Liver (tissue), 9 donors: Measurements from ENCODE around the gene FBXO38. TPM values are rescaled to one million over a fixed set of nuclear protein-coding genes. Genes with fewer than 3 reads are reported as not detected.

ENCODE experiments used
- DNase-seq: peaks from one replicate; pipeline ENCODE4 v3.0.0-alpha.2; 2017; ENCODE audit warnings: low spot score
- H3K27ac ChIP-seq, 2 donors: one replicate each; pipeline ENCODE4 v1.7.0; 2013; ENCODE audit warnings: inconsistent platforms in 2 of 2, low read length in 2 of 2, control low read depth in 1 of 2, low read depth in 1 of 2, mild to moderate bottlenecking in 1 of 2
- H3K27me3 ChIP-seq, 4 donors: one replicate each; pipeline versions ENCODE4 v1.6.1 to v1.7.0; 2013; ENCODE audit warnings: low read length in 3 of 4, inconsistent platforms in 1 of 4, mild to moderate bottlenecking in 1 of 4, moderate library complexity in 1 of 4; ENCODE audit not compliant: control insufficient read depth in 4 of 4, insufficient read depth in 4 of 4
- H3K36me3 ChIP-seq, 4 donors: one replicate each; pipeline versions ENCODE4 v1.6.1 to v1.7.0; 2013; ENCODE audit warnings: low read length in 3 of 4, mild to moderate bottlenecking in 3 of 4, low read depth in 1 of 4, moderate library complexity in 1 of 4; ENCODE audit not compliant: control insufficient read depth in 4 of 4, insufficient read depth in 3 of 4
- H3K4me1 ChIP-seq, 4 donors: one replicate each; pipeline versions ENCODE4 v1.6.1 to v1.7.0; 2013; ENCODE audit warnings: low read length in 3 of 4, mild to moderate bottlenecking in 3 of 4, moderate library complexity in 1 of 4; ENCODE audit not compliant: control insufficient read depth in 4 of 4, insufficient read depth in 4 of 4
- H3K4me3 ChIP-seq, 3 donors: one replicate each; pipeline versions ENCODE4 v1.6.1 to v1.7.0; 2013; ENCODE audit warnings: low read length in 3 of 3, control low read depth in 1 of 3, low read depth in 1 of 3, mild to moderate bottlenecking in 1 of 3
- H3K9ac ChIP-seq, 2 donors: one replicate each; pipeline ENCODE4 v1.7.0; 2013; ENCODE audit warnings: low read length in 2 of 2, mild to moderate bottlenecking in 2 of 2, moderate library complexity in 2 of 2, control low read depth in 1 of 2, low read depth in 1 of 2
- H3K9me3 ChIP-seq, 4 donors: one replicate each; pipeline versions ENCODE4 v1.6.1 to v1.7.0; 2013; ENCODE audit warnings: low read length in 3 of 4; ENCODE audit not compliant: control insufficient read depth in 4 of 4
- FOXA1 ChIP-seq: IDR thresholded peaks from 2 replicates; pipeline ENCODE4 v1.6.1; 2016; ENCODE audit warnings: antibody characterized with exemption
- FOXA2 ChIP-seq: IDR thresholded peaks from 2 replicates; pipeline ENCODE4 v1.6.1; 2016; ENCODE audit warnings: antibody characterized with exemption
- GABPA ChIP-seq, 2 donors: IDR thresholded peaks in 1 of 2; conservative IDR thresholded peaks in 1 of 2; 2 replicates each; pipeline ENCODE4 v1.6.1; 2016; ENCODE audit warnings: antibody characterized with exemption in 2 of 2, mild to moderate bottlenecking in 1 of 2, moderate library complexity in 1 of 2
- HNF4A ChIP-seq, 2 donors: conservative IDR thresholded peaks; 2 replicates each; pipeline ENCODE4 v1.6.1; 2016; ENCODE audit warnings: antibody characterized with exemption in 2 of 2, mild to moderate bottlenecking in 2 of 2
- HNF4G ChIP-seq: IDR thresholded peaks from 2 replicates; pipeline ENCODE4 v1.6.1; 2016; ENCODE audit warnings: antibody characterized with exemption
- JUND ChIP-seq, 2 donors: IDR thresholded peaks; 2 replicates each; pipeline ENCODE4 v1.6.1; 2016; ENCODE audit warnings: antibody characterized with exemption in 2 of 2
- RAD21 ChIP-seq, 2 donors: IDR thresholded peaks; 2 replicates each; pipeline ENCODE4 v1.6.1; 2016; ENCODE audit warnings: antibody characterized with exemption in 2 of 2, mild to moderate bottlenecking in 2 of 2
- RXRA ChIP-seq, 2 donors: IDR thresholded peaks; 2 replicates each; pipeline ENCODE4 v1.6.1; 2017 to 2018; ENCODE audit warnings: antibody characterized with exemption in 2 of 2, mild to moderate bottlenecking in 1 of 2
- SP1 ChIP-seq: IDR thresholded peaks from 2 replicates; pipeline ENCODE4 v1.6.1; 2018; ENCODE audit warnings: antibody characterized with exemption, mild to moderate bottlenecking
- TAF1 ChIP-seq: conservative IDR thresholded peaks from 2 replicates; pipeline ENCODE4 v1.6.1; 2016; ENCODE audit warnings: antibody characterized with exemption, mild to moderate bottlenecking
- YY1 ChIP-seq: IDR thresholded peaks from 2 replicates; pipeline ENCODE4 v1.6.1; 2016; ENCODE audit warnings: antibody characterized with exemption, mild to moderate bottlenecking
- WGBS: extraction: QIAGEN DNeasy Blood & Tissue Kit; methylation state at CpG from one replicate; pipeline ENCODE4 v1.1.7; 2013; 5-methylcytosine and 5-hydroxymethylcytosine counted together
- polyA plus RNA-seq, 2 donors: library from polyadenylated mRNA; stranded (reverse) in 1 of 2; unstranded in 1 of 2; fragments of 200-250 nt in 1 of 2; fragments of >200 nt in 1 of 2; fragmentation: Nextera tagmentation in 1 of 2; extraction: Ambion mirVana in 1 of 2; gene quantifications; one replicate each; pipeline versions ENCODE4 v1.2.1 to v1.2.3, GENCODE V29; 2013 to 2015
- total RNA-seq, 2 donors: library from RNA; depleted of rRNA; stranded (reverse); fragments of >200 nt; gene quantifications; one replicate each; pipeline ENCODE4 v1.2.3, GENCODE V29; 2014
- TF ChIP-seq, protein P1 (sequence below): fragments of 150-350 bp; IDR thresholded peaks from 2 replicates; pipeline ENCODE4 v1.5.1; 2017; ENCODE audit warnings: improper control_type of control experiment, low read depth, low read length; ENCODE audit not compliant: missing input control
- TF ChIP-seq, protein P2 (sequence below): IDR thresholded peaks from 2 replicates; pipeline ENCODE4 v1.6.1; 2016; ENCODE audit warnings: antibody characterized with exemption
- TF ChIP-seq, protein P3 (sequence below): IDR thresholded peaks from 2 replicates; pipeline ENCODE4 v1.6.1; 2016; ENCODE audit warnings: antibody characterized with exemption, mild to moderate bottlenecking
- TF ChIP-seq, protein P4 (sequence below): IDR thresholded peaks from 2 replicates; pipeline ENCODE4 v1.6.1; 2016; ENCODE audit warnings: antibody characterized with exemption
- TF ChIP-seq, protein P5 (sequence below): IDR thresholded peaks from 2 replicates; pipeline ENCODE4 v1.6.1; 2016; ENCODE audit warnings: antibody characterized with exemption
- donor health status: healthy.
- donor health status: healthy.
- donor health status: healthy.
- donor health status: healthy.
- donor health status: healthy.

FBXO38 gene
- total and polyA plus RNA-seq, 4 donors, result 8.2 to 40.9 (median 25.3) TPM

DNA sequence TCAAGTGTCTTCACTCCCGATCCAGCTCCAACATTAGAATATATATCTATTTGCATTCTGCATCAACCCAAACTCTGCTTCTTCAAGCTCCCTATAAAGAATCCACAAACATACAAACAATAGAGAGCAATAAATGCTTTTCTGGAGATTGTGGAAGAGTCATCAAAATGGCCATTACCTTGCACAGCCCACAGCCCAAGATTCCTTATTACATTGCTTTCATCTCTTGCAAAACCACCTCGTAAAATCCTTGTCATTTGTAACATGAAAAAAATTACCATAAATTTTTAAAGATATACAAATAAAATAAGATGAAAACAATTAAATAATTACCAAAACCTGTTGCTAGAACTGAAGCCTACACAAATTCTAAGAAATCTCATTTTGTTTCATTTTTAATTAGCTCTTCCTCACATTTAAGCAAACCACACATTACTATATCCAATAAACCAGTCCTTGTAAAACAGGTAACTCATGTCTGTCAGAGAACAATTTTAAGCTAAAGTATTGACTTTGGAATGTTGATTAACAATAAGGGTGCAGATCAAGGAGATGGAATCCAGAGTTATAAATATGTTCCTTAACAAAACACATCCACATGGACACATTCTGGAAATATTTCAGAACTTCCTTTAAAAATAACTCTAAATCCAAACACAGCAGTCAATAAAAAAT lies 41.2 kb upstream of the FBXO38 start:
- no peak overlapping the region for H3K27ac ChIP-seq
- no peak overlapping the region for H3K9ac ChIP-seq
- WGBS, result 95% methylated on average over 2 of the region's 2 CpGs
- H3K27me3 ChIP-seq, result no peaks in the 10 kb centered on the region
- TF ChIP-seq RXRA (IDR thresholded peaks at IDR 0.05), result no peak
- TF ChIP-seq, protein P1, sequence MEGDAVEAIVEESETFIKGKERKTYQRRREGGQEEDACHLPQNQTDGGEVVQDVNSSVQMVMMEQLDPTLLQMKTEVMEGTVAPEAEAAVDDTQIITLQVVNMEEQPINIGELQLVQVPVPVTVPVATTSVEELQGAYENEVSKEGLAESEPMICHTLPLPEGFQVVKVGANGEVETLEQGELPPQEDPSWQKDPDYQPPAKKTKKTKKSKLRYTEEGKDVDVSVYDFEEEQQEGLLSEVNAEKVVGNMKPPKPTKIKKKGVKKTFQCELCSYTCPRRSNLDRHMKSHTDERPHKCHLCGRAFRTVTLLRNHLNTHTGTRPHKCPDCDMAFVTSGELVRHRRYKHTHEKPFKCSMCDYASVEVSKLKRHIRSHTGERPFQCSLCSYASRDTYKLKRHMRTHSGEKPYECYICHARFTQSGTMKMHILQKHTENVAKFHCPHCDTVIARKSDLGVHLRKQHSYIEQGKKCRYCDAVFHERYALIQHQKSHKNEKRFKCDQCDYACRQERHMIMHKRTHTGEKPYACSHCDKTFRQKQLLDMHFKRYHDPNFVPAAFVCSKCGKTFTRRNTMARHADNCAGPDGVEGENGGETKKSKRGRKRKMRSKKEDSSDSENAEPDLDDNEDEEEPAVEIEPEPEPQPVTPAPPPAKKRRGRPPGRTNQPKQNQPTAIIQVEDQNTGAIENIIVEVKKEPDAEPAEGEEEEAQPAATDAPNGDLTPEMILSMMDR, result no peak
- no peak for TF ChIP-seq JUND (IDR thresholded peaks at IDR 0.05)
- TF ChIP-seq YY1, result no peak
- TF ChIP-seq, protein P2, sequence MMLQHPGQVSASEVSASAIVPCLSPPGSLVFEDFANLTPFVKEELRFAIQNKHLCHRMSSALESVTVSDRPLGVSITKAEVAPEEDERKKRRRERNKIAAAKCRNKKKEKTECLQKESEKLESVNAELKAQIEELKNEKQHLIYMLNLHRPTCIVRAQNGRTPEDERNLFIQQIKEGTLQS, result no peak
- TF ChIP-seq, protein P3, sequence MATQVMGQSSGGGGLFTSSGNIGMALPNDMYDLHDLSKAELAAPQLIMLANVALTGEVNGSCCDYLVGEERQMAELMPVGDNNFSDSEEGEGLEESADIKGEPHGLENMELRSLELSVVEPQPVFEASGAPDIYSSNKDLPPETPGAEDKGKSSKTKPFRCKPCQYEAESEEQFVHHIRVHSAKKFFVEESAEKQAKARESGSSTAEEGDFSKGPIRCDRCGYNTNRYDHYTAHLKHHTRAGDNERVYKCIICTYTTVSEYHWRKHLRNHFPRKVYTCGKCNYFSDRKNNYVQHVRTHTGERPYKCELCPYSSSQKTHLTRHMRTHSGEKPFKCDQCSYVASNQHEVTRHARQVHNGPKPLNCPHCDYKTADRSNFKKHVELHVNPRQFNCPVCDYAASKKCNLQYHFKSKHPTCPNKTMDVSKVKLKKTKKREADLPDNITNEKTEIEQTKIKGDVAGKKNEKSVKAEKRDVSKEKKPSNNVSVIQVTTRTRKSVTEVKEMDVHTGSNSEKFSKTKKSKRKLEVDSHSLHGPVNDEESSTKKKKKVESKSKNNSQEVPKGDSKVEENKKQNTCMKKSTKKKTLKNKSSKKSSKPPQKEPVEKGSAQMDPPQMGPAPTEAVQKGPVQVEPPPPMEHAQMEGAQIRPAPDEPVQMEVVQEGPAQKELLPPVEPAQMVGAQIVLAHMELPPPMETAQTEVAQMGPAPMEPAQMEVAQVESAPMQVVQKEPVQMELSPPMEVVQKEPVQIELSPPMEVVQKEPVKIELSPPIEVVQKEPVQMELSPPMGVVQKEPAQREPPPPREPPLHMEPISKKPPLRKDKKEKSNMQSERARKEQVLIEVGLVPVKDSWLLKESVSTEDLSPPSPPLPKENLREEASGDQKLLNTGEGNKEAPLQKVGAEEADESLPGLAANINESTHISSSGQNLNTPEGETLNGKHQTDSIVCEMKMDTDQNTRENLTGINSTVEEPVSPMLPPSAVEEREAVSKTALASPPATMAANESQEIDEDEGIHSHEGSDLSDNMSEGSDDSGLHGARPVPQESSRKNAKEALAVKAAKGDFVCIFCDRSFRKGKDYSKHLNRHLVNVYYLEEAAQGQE, result no peak
- no peak for TF ChIP-seq HNF4A (conservative IDR thresholded peaks at IDR 0.05)
- TF ChIP-seq, protein P4, sequence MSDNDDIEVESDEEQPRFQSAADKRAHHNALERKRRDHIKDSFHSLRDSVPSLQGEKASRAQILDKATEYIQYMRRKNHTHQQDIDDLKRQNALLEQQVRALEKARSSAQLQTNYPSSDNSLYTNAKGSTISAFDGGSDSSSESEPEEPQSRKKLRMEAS, result no peak
- no peak for TF ChIP-seq FOXA1
- TF ChIP-seq RAD21 (IDR thresholded peaks at IDR 0.05), result no peak
- TF ChIP-seq, protein P5, sequence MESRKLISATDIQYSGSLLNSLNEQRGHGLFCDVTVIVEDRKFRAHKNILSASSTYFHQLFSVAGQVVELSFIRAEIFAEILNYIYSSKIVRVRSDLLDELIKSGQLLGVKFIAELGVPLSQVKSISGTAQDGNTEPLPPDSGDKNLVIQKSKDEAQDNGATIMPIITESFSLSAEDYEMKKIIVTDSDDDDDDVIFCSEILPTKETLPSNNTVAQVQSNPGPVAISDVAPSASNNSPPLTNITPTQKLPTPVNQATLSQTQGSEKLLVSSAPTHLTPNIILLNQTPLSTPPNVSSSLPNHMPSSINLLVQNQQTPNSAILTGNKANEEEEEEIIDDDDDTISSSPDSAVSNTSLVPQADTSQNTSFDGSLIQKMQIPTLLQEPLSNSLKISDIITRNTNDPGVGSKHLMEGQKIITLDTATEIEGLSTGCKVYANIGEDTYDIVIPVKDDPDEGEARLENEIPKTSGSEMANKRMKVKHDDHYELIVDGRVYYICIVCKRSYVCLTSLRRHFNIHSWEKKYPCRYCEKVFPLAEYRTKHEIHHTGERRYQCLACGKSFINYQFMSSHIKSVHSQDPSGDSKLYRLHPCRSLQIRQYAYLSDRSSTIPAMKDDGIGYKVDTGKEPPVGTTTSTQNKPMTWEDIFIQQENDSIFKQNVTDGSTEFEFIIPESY, result no peak
- no peak for TF ChIP-seq GABPA (IDR thresholded peaks at IDR 0.05 in 1 of 2, conservative IDR thresholded peaks at IDR 0.05 in 1 of 2)
- no peak for TF ChIP-seq FOXA2
- TF ChIP-seq SP1, result no peak
- TF ChIP-seq TAF1, result no peak
- TF ChIP-seq HNF4G, result no peak
- H3K36me3 ChIP-seq, result no peaks in the 10 kb centered on the region
- H3K4me3 ChIP-seq, result no peak overlapping the region
- H3K4me1 ChIP-seq, result no peaks in the 10 kb centered on the region
- H3K9me3 ChIP-seq, result no peaks in the 10 kb centered on the region
- no peak for DNase-seq
